Measurements from ENCODE around the gene GALNT14.

DNA sequence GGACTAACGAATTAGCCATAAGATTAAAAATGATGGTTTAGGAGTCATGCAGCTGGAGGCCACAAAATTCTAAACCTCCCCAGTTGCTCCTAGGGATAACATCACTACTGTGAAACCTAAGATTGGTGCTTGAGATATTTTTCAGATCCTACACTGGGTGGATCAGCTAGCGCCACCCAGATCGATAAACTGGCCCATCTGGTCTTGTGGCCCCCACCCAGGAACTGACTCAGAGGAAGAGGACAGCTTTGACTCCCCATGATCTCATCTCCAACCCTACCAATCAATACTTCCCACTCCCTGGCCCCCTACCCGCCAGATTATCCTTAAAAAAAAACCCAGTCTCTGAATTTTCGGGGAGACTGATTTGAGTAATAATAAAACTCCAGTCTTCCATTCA, 5.5 kb downstream of the GALNT14 start:
- TF ChIP-seq, protein P1, sequence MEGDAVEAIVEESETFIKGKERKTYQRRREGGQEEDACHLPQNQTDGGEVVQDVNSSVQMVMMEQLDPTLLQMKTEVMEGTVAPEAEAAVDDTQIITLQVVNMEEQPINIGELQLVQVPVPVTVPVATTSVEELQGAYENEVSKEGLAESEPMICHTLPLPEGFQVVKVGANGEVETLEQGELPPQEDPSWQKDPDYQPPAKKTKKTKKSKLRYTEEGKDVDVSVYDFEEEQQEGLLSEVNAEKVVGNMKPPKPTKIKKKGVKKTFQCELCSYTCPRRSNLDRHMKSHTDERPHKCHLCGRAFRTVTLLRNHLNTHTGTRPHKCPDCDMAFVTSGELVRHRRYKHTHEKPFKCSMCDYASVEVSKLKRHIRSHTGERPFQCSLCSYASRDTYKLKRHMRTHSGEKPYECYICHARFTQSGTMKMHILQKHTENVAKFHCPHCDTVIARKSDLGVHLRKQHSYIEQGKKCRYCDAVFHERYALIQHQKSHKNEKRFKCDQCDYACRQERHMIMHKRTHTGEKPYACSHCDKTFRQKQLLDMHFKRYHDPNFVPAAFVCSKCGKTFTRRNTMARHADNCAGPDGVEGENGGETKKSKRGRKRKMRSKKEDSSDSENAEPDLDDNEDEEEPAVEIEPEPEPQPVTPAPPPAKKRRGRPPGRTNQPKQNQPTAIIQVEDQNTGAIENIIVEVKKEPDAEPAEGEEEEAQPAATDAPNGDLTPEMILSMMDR (IDR thresholded peaks at IDR 0.05; ENCODE audit: low read length), result no peak
- TF ChIP-seq EZH2phosphoT487 (IDR thresholded peaks at IDR 0.05; ENCODE audit: low read length) (no peak), EZH2 (optimal IDR thresholded peaks at IDR 0.05; ENCODE audit: low read depth, low read length) (no peak)
